Pancreas (tissue), 10 donors: ENCODE data around the gene ANKRD53. TPM values are rescaled to one million over a fixed set of nuclear protein-coding genes. Genes with fewer than 3 reads are reported as not detected.

ENCODE experiments used
- ATAC-seq, 4 donors: fragments of 200-7000 bp; cut with Tn5 transposase; one replicate each; pipeline versions ENCODE4 v1.8.0 to v1.9.1; 2020; ENCODE audit warnings: mild to moderate bottlenecking in 4 of 4, moderate library complexity in 4 of 4
- DNase-seq, 6 donors: peaks; one replicate each; pipeline ENCODE4 v3.0.0-alpha.2; 2020
- FAIRE-seq: peaks from 2 replicates; lab custom pipeline; 2012; peaks lifted over from hg19 to GRCh38; lab: Jason Lieb, UNC
- H3K27ac ChIP-seq, 4 donors: fragments of 200-600 bp; sonication (generic); 1 replicate in 3 of 4; 2 replicates in 1 of 4; pipeline versions ENCODE4 v1.5.0 to v1.8.0; 2020
- H3K27me3 ChIP-seq, 4 donors: fragments of 200-600 bp; one replicate each; pipeline ENCODE4 v1.8.0; 2021
- H3K36me3 ChIP-seq, 3 donors: fragments of 200-600 bp; sonication (generic) in 1 of 3; one replicate each; pipeline versions ENCODE4 v1.5.0 to v1.8.0; 2020 to 2021
- H3K4me1 ChIP-seq, 3 donors: fragments of 200-600 bp; one replicate each; pipeline ENCODE4 v1.8.0; 2021
- H3K4me3 ChIP-seq, 4 donors: fragments of 200-600 bp; sonication (generic) in 2 of 4; one replicate each; pipeline versions ENCODE4 v1.5.0 to v1.8.0; 2020 to 2021
- H3K9me3 ChIP-seq, 4 donors: fragments of 200-600 bp; one replicate each; pipeline ENCODE4 v1.8.0; 2021
- WGBS, 2 donors: extraction: QIAGEN DNeasy Blood & Tissue Kit; methylation state at CpG; one replicate each; pipeline ENCODE4 v1.1.7; 2013; 5-methylcytosine and 5-hydroxymethylcytosine counted together
- intact Hi-C, 3 donors: fragments of 100-400 bp; cut with DNase I; formaldehyde crosslinking; loops; one replicate each; pipeline versions ENCODE4 v1.11.1 to v1.14.2; 2022
- polyA plus RNA-seq, 2 donors: library from polyadenylated mRNA; stranded (reverse); fragments of 200-250 nt; gene quantifications; one replicate each; pipeline ENCODE4 v1.2.3, GENCODE V29; 2013
- total RNA-seq, 6 donors: library from RNA; stranded (reverse); fragmentation: NEBNext Ultra II Directional in 4 of 6; extraction: Animal tissue kit (Norgen Biotek cat#: 25700) in 4 of 6; gene quantifications; one replicate each; pipeline versions ENCODE4 v1.2.1 to v1.2.4, GENCODE V29; 2021 to 2023
- TF ChIP-seq, protein P1 (sequence below), 4 donors: fragments of 200-600 bp; sonication (generic) in 3 of 4; IDR thresholded peaks; one replicate each; pipeline versions ENCODE4 v1.5.0 to v1.8.0; 2021; ENCODE audit warnings: antibody characterized with exemption in 4 of 4
- donor health status: healthy with polysubstance abuse.
- donor health status: DM: no; HTN: no; CAD: no; lungs with moderate emphysema.
- donor health status: DM: no; HTN: no; CAD: no.
- donor health status: control.
- donor health status: control.
- donor health status: Bipolar disorder and iron deficiency.
- donor health status: DM: yes; HTN: yes; CAD: no.
- donor health status: DM: no; HTN: no; CAD: no.
- donor health status: DM: no; HTN: no; CAD: no.
- donor health status: DM: yes; HTN: yes; CAD: no.

The ANKRD53 gene
- total and polyA plus RNA-seq, 8 donors = 3.5 to 10.2 (median 6.8) TPM

DNA sequence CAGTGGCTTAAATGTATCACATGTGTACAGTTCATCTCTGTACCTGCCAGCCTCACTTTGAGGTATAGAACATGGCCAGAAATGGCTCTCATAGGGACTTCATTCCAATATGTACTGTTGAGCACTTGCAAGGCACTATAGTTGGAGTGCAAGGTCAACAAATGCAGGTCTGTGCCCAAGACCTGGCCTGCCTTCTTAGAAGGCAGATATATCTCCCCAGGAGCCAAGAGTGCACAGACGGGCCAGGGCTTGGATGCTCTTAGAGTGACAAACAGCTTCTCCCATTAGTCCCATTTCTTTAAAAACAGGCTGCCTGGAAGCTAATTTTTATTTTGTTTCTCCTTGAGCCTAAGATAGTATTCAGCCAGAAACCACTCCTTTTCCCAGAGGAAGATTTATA, 9.0 kb downstream of the ANKRD53 start:
- DNase-seq (no peak), FAIRE-seq (no peak), ATAC-seq (no peak)
- H3K9me3 ChIP-seq = no peaks in the 10 kb centered on the region
- 40 to 70% methylated on average over 1 of the region's 1 CpG for WGBS, 2 donors
- H3K36me3 ChIP-seq = peaks cover 4 to 29% (median 11%) of the 10 kb centered on the region in 3 donors
- TF ChIP-seq, protein P1, sequence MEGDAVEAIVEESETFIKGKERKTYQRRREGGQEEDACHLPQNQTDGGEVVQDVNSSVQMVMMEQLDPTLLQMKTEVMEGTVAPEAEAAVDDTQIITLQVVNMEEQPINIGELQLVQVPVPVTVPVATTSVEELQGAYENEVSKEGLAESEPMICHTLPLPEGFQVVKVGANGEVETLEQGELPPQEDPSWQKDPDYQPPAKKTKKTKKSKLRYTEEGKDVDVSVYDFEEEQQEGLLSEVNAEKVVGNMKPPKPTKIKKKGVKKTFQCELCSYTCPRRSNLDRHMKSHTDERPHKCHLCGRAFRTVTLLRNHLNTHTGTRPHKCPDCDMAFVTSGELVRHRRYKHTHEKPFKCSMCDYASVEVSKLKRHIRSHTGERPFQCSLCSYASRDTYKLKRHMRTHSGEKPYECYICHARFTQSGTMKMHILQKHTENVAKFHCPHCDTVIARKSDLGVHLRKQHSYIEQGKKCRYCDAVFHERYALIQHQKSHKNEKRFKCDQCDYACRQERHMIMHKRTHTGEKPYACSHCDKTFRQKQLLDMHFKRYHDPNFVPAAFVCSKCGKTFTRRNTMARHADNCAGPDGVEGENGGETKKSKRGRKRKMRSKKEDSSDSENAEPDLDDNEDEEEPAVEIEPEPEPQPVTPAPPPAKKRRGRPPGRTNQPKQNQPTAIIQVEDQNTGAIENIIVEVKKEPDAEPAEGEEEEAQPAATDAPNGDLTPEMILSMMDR (IDR thresholded peaks at IDR 0.05) = no peak
- H3K27ac ChIP-seq = no peak overlapping the region
- H3K4me1 ChIP-seq = no peaks in the 10 kb centered on the region
- no peak overlapping the region for H3K4me3 ChIP-seq
- no peaks in the 10 kb centered on the region for H3K27me3 ChIP-seq
- intact Hi-C loops = no loop called here

GRCh38 chr2:70988151-70988550, 9.7 kb downstream of the ANKRD53 start:
- no peak for FAIRE-seq
- Histone ChIP-seq H3K4me3 (no peak overlapping the region), H3K9me3 (no peaks in the 10 kb centered on the region), H3K27ac (no peak overlapping the region), H3K27me3 (no peaks in the 10 kb centered on the region), H3K36me3 (peaks cover 4 to 29% (median 11%) of the 10 kb centered on the region in 3 donors), H3K4me1 (peaks cover 0 to 4% (median 4%) of the 10 kb centered on the region in 3 donors)
- WGBS, 2 donors = 45 to 50% methylated on average over 4 of the region's 4 CpGs
- ATAC-seq = peak in 2 of 4 donors; percentile 24 to 27
- peak in 3 of 6 donors; percentile 31 to 62 (median 50) for DNase-seq
- intact Hi-C loops = no loop called here
- TF ChIP-seq, protein P1 (IDR thresholded peaks at IDR 0.05) = no peak

- Histone ChIP-seq H3K4me3 (no peak overlapping the region), H3K4me1 (peaks cover 0 to 11% (median 8%) of the 10 kb centered on the region in 3 donors), H3K9me3 (no peaks in the 10 kb centered on the region), H3K36me3 (peaks cover 4 to 29% (median 11%) of the 10 kb centered on the region in 3 donors), H3K27me3 (no peaks in the 10 kb centered on the region), H3K27ac (no peak overlapping the region)
- FAIRE-seq (no peak), DNase-seq (no peak), ATAC-seq (no peak)
- 81 to 85% methylated on average over 16 of the region's 16 CpGs for WGBS, 2 donors
- intact Hi-C loops = no loop called here
- TF ChIP-seq, protein P1 (IDR thresholded peaks at IDR 0.05) = no peak
Observed at GRCh38 chr2:70988726-70989648, 10.6 kb downstream of the ANKRD53 start.

DNA sequence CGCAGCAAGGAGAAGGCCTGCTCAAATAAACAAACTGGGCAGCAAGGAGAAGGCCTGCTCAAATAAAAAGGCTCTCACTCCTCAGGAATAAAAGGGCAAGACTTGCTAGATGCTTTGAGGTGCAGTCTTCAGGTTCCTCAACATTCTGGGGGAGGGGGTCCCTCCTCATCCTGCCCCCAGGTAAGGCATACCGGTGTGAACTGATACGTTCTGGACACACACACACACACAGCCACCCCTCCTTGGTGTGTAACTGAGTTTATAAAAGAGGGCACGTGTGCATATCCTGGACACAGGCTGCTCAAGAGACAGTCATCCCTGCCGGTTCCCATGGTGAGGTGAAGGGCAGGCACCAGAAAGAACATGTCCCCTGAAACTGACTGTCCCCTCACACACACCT, 11.8 kb downstream of the ANKRD53 start:
- FAIRE-seq (no peak), DNase-seq (no peak), ATAC-seq (no peak)
- H3K4me1 ChIP-seq = peaks cover 0 to 12% (median 8%) of the 10 kb centered on the region in 3 donors
- H3K4me3 ChIP-seq = no peak overlapping the region
- no peaks in the 10 kb centered on the region for H3K9me3 ChIP-seq
- TF ChIP-seq, protein P1 (IDR thresholded peaks at IDR 0.05) = no peak
- no peaks in the 10 kb centered on the region for H3K27me3 ChIP-seq
- peaks cover 4 to 29% (median 11%) of the 10 kb centered on the region in 3 donors for H3K36me3 ChIP-seq
- H3K27ac ChIP-seq = no peak overlapping the region
- WGBS, 2 donors = 57 to 82% methylated on average over 5 of the region's 5 CpGs
- intact Hi-C loops = no loop called here
